Fibroblast of lung (primary cell): ENCODE results near the gene NLGN1. TPM values are rescaled to one million over a fixed set of nuclear protein-coding genes. Genes with fewer than 3 reads are reported as not detected.

Experiments
- DNase-seq, 2 donors: peaks; one replicate each; pipeline versions ENCODE4 v3.0.0 to v3.0.0-alpha.2; 2010; ENCODE audit warnings: low read depth in 2 of 2
- H2AFZ ChIP-seq: 2 replicates; pipeline ENCODE4 v1.5.1; 2012; ENCODE audit warnings: low read length, control low read depth, inconsistent platforms
- H3K27ac ChIP-seq: 2 replicates; pipeline ENCODE4 v1.5.1; 2011; ENCODE audit warnings: low read length, control low read depth; ENCODE audit not compliant: insufficient read depth
- H3K27me3 ChIP-seq: 2 replicates; pipeline ENCODE4 v1.5.1; 2011; ENCODE audit warnings: mild to moderate bottlenecking, low read length; ENCODE audit not compliant: control insufficient read depth, insufficient read depth
- H3K36me3 ChIP-seq: 2 replicates; pipeline ENCODE4 v1.5.1; 2011; ENCODE audit warnings: low read length; ENCODE audit not compliant: control insufficient read depth, insufficient read depth
- H3K4me1 ChIP-seq: 2 replicates; pipeline ENCODE4 v1.5.1; 2011; ENCODE audit warnings: low read length; ENCODE audit not compliant: control insufficient read depth, insufficient read depth; ENCODE audit errors: extremely low read depth
- H3K4me2 ChIP-seq: 2 replicates; pipeline ENCODE4 v1.5.1; 2011; ENCODE audit warnings: low read length, control low read depth; ENCODE audit not compliant: insufficient read depth; ENCODE audit errors: extremely low read depth
- H3K4me3 ChIP-seq, 4 experiments: fragments of 200-600 bp in 1 of 4; sonication (generic) in 1 of 4; replicated peaks in 1 of 4; 2 replicates each; pipeline ENCODE4 v1.5.1; 2011 to 2016; ENCODE audit warnings: low read length in 4 of 4, low read depth in 3 of 4, mild to moderate bottlenecking in 3 of 4, control low read depth in 2 of 4, inconsistent platforms in 1 of 4, mixed read lengths in 1 of 4; ENCODE audit not compliant: insufficient read depth in 1 of 4; ENCODE audit errors: control extremely low read depth in 1 of 4
- H3K79me2 ChIP-seq: 2 replicates; pipeline ENCODE4 v1.5.1; 2012; ENCODE audit warnings: mild to moderate bottlenecking, low read length, inconsistent platforms; ENCODE audit not compliant: control insufficient read depth, insufficient read depth
- H3K9ac ChIP-seq: 2 replicates; pipeline ENCODE4 v1.5.1; 2011; ENCODE audit warnings: mild to moderate bottlenecking, low read length, control low read depth; ENCODE audit not compliant: insufficient read depth
- H3K9me3 ChIP-seq: 2 replicates; pipeline ENCODE4 v1.5.1; 2012; ENCODE audit warnings: low read depth, low read length; ENCODE audit not compliant: control insufficient read depth, insufficient read depth
- H4K20me1 ChIP-seq: 2 replicates; pipeline ENCODE4 v1.5.1; 2011; ENCODE audit warnings: low read length; ENCODE audit not compliant: control insufficient read depth, insufficient read depth; ENCODE audit errors: extremely low read depth
- EZH2 ChIP-seq: IDR thresholded peaks from 2 replicates; pipeline ENCODE4 v1.5.1; 2012; ENCODE audit warnings: low read length, control low read depth, mild to moderate bottlenecking; ENCODE audit errors: missing control alignments
- polyA plus RNA-seq, 2 donors: library from polyadenylated mRNA; depleted of rRNA in 1 of 2; stranded (reverse) in 1 of 2; unstranded in 1 of 2; fragments of >200 nt; gene quantifications; 2 replicates each; pipeline ENCODE4 v1.2.1, GENCODE V29; 2011 to 2012; ENCODE audit warnings: missing spikeins in 1 of 2
- total RNA-seq: library from RNA; depleted of rRNA; stranded (reverse); fragments of >200 nt; gene quantifications from 2 replicates; pipeline ENCODE4 v1.2.1, GENCODE V29; 2014
- TF ChIP-seq, protein P1 (sequence below), 2 donors: IDR thresholded peaks in 1 of 2; conservative IDR thresholded peaks in 1 of 2; 1 replicate in 1 of 2; 2 replicates in 1 of 2; pipeline ENCODE4 v1.5.1; 2011 to 2012; ENCODE audit warnings: low read length in 2 of 2, control low read depth in 1 of 2, inconsistent platforms in 1 of 2, low read depth in 1 of 2, mild to moderate bottlenecking in 1 of 2

Gene NLGN1
- total and polyA plus RNA-seq, 2 donors (not counting 1 experiment from before 2014, with no cell fraction given), result 0.61 to 2.1 TPM

DNA sequence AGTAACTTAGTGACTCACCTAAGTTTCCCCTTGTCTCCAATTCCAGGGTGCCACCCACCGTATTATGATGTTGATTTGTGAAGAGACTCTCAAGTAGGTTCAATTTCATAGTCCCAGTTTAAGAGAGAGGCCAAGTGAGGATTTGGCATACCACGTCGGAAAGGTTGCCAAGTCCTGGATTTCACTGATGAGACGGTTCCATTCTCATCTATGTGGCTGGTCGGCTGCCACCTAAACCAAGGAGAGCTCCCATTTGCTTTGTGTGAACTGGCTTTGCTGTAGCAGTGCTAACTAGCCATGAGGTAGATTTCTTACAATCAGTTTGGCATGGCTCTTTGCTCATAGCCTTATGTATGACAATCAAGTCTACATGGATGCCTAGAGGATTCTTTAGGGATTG is 653.6 kb downstream of the NLGN1 start:
- Histone ChIP-seq H3K4me2 (no peak overlapping the region), H3K4me3 (no peak overlapping the region), H3K27me3 (no peaks in the 10 kb centered on the region), H3K9ac (no peak overlapping the region), H3K4me1 (no peaks in the 10 kb centered on the region), H4K20me1 (no peaks in the 10 kb centered on the region), H3K27ac (no peak overlapping the region), H3K36me3 (no peaks in the 10 kb centered on the region), H3K79me2 (no peaks in the 10 kb centered on the region), H3K9me3 (no peaks in the 10 kb centered on the region), H2AFZ (no peak overlapping the region)
- DNase-seq, result no peak
- TF ChIP-seq EZH2, result no peak
- TF ChIP-seq, protein P1, sequence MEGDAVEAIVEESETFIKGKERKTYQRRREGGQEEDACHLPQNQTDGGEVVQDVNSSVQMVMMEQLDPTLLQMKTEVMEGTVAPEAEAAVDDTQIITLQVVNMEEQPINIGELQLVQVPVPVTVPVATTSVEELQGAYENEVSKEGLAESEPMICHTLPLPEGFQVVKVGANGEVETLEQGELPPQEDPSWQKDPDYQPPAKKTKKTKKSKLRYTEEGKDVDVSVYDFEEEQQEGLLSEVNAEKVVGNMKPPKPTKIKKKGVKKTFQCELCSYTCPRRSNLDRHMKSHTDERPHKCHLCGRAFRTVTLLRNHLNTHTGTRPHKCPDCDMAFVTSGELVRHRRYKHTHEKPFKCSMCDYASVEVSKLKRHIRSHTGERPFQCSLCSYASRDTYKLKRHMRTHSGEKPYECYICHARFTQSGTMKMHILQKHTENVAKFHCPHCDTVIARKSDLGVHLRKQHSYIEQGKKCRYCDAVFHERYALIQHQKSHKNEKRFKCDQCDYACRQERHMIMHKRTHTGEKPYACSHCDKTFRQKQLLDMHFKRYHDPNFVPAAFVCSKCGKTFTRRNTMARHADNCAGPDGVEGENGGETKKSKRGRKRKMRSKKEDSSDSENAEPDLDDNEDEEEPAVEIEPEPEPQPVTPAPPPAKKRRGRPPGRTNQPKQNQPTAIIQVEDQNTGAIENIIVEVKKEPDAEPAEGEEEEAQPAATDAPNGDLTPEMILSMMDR (conservative IDR thresholded peaks at IDR 0.05 in 1 of 2, IDR thresholded peaks at IDR 0.05 in 1 of 2; ENCODE audit: low read depth in 1 of 2, low read length in 2 of 2), result no peak

DNA sequence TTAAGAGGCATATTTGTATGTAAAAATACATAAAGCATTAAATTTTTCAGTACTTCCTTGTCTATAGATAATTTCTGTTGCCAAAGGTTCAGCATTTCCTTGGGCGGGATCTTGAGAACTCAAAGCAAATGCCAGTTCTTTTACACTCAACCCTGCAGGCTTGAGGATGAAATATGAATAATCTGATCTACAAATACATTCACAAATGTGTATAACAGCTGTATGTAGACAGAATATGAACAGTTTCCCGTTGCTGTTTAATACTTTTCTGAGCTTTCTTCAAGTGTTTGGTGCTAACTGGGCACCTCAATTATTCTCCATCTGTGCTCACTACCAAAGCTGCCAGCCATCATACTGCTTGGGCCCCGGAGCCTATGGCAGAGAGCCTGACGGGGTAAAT is 661.3 kb downstream of the NLGN1 start:
- no peaks in the 10 kb centered on the region for H3K36me3 ChIP-seq
- no peaks in the 10 kb centered on the region for H3K27me3 ChIP-seq
- no peak overlapping the region for H3K4me3 ChIP-seq
- no peak overlapping the region for H3K4me2 ChIP-seq
- no peak for DNase-seq
- H3K27ac ChIP-seq, result no peak overlapping the region
- no peak overlapping the region for H2AFZ ChIP-seq
- no peaks in the 10 kb centered on the region for H3K79me2 ChIP-seq
- H3K9me3 ChIP-seq, result no peaks in the 10 kb centered on the region
- no peaks in the 10 kb centered on the region for H4K20me1 ChIP-seq
- TF ChIP-seq EZH2, result no peak
- TF ChIP-seq, protein P1 (conservative IDR thresholded peaks at IDR 0.05 in 1 of 2, IDR thresholded peaks at IDR 0.05 in 1 of 2; ENCODE audit: low read depth in 1 of 2, low read length in 2 of 2), result no peak
- no peaks in the 10 kb centered on the region for H3K4me1 ChIP-seq
- no peak overlapping the region for H3K9ac ChIP-seq

DNA sequence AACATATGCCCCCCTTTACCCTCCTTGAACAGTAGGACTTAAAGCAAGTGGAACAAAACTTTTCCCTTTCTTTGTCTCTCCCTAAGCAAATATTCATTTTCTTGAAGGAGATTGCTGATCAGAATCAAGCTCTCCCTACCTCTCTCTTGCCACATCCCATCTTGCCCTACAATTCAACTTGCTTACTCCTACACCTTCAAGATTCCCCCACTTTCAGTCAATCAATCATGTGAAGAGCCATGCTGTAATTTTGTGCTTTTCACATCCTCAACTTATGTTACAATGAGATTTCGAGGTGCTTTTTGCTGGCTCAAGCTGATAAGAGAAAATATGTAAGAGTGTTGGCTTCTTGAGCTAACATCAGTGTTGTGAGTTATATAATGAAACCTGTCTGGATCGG is 662.9 kb downstream of the NLGN1 start:
- Histone ChIP-seq H3K79me2 (no peaks in the 10 kb centered on the region), H3K4me3 (no peak overlapping the region), H3K27me3 (no peaks in the 10 kb centered on the region), H3K4me1 (no peaks in the 10 kb centered on the region), H3K9me3 (no peaks in the 10 kb centered on the region), H3K36me3 (no peaks in the 10 kb centered on the region), H3K27ac (no peak overlapping the region), H3K9ac (no peak overlapping the region), H4K20me1 (no peaks in the 10 kb centered on the region), H2AFZ (no peak overlapping the region), H3K4me2 (no peak overlapping the region)
- TF ChIP-seq, protein P1 (conservative IDR thresholded peaks at IDR 0.05 in 1 of 2, IDR thresholded peaks at IDR 0.05 in 1 of 2; ENCODE audit: low read depth in 1 of 2, low read length in 2 of 2), result no peak
- TF ChIP-seq EZH2, result no peak
- no peak for DNase-seq
